Breast epithelium (tissue), 4 donors: Measurements from ENCODE around the gene SYT2. TPM values are rescaled to one million over a fixed set of nuclear protein-coding genes. Genes with fewer than 3 reads are reported as not detected.

Experiments used
- DNase-seq, 2 donors: peaks; one replicate each; pipeline ENCODE4 v3.0.0-alpha.2; 2019; ENCODE audit warnings: low spot score in 2 of 2
- H3K27ac ChIP-seq, 2 donors: fragments of 200-600 bp; sonication (generic) in 1 of 2; one replicate each; pipeline ENCODE4 v1.5.1; 2016 to 2019; ENCODE audit warnings: mild to moderate bottlenecking in 1 of 2
- H3K27me3 ChIP-seq, 2 donors: fragments of 200-600 bp; sonication (generic) in 1 of 2; one replicate each; pipeline versions ENCODE4 v1.5.1 to v1.6.0; 2017 to 2019; ENCODE audit warnings: control low read depth in 1 of 2, mild to moderate bottlenecking in 1 of 2
- H3K36me3 ChIP-seq: fragments of 200-600 bp; one replicate; pipeline ENCODE4 v1.5.1; 2019
- H3K4me1 ChIP-seq, 2 donors: fragments of 200-600 bp; sonication (generic); one replicate each; pipeline ENCODE4 v1.5.1; 2016 to 2019; ENCODE audit warnings: control low read depth in 1 of 2
- H3K4me3 ChIP-seq, 3 donors: fragments of 200-600 bp; sonication (generic); 1 replicate in 2 of 3; 2 replicates in 1 of 3; pipeline ENCODE4 v1.5.1; 2016 to 2019; ENCODE audit warnings: mild to moderate bottlenecking in 3 of 3, moderate library complexity in 2 of 3
- H3K9me3 ChIP-seq, 2 donors: fragments of 200-600 bp; sonication (generic) in 1 of 2; one replicate each; pipeline ENCODE4 v1.5.1; 2016 to 2019; ENCODE audit warnings: control low read depth in 1 of 2
- CTCF ChIP-seq, 3 donors: fragments of 450-650 bp; IDR thresholded peaks; one replicate each; pipeline ENCODE4 v1.5.1; 2016 to 2017; ENCODE audit warnings: antibody characterized with exemption in 3 of 3, mild to moderate bottlenecking in 3 of 3, moderate library complexity in 3 of 3
- POLR2A ChIP-seq: fragments of 450-650 bp; IDR thresholded peaks from one replicate; pipeline ENCODE4 v1.6.1; 2016; ENCODE audit warnings: antibody characterized with exemption, mild to moderate bottlenecking, moderate library complexity
- POLR2AphosphoS5 ChIP-seq, 3 donors: sonication (generic); formaldehyde crosslinking; IDR thresholded peaks; one replicate each; pipeline ENCODE4 v1.6.1; 2017; ENCODE audit warnings: antibody characterized with exemption in 3 of 3
- intact Hi-C: fragments of 100-400 bp; cut with DNase I; formaldehyde crosslinking; loops from one replicate; pipeline ENCODE4 v1.15.1; 2023; ENCODE audit warnings: low total_unique reads
- total RNA-seq, 3 donors: library from RNA; depleted of rRNA; stranded (reverse); fragments of >200 nt; gene quantifications; one replicate each; pipeline ENCODE4 v1.1.0, GENCODE V29; 2016

Gene SYT2
- total RNA-seq, 3 donors from 2014 or later: under 0.01 to 0.15 (median under 0.01) TPM

GRCh38 chr1:202580619-202581018 lies 129.6 kb downstream of the SYT2 start:
- H3K9me3 ChIP-seq: no peaks in the 10 kb centered on the region
- peaks cover 0 to 24% of the 10 kb centered on the region in 2 donors for H3K4me1 ChIP-seq
- intact Hi-C loops: loop anchor here (10.0 kb wide), 1 partner anchor 1924 kb away; no protein-coding TSS in a partner anchor
- DNase-seq: no peak
- no peaks in the 10 kb centered on the region for H3K27me3 ChIP-seq
- no peak overlapping the region for H3K4me3 ChIP-seq
- peak overlapping the region; percentile 44 to 78 for H3K27ac ChIP-seq
- TF ChIP-seq CTCF (IDR thresholded peaks at IDR 0.05): no peak
- no peak for TF ChIP-seq POLR2A
- no peak for TF ChIP-seq POLR2AphosphoS5 (IDR thresholded peaks at IDR 0.05)
- H3K36me3 ChIP-seq: no peaks in the 10 kb centered on the region

GRCh38 chr1:202579806-202580205 lies 130.4 kb downstream of the SYT2 start:
- DNase-seq: no peak

GRCh38 chr1:202578565-202578964 lies 131.7 kb downstream of the SYT2 start:
- TF ChIP-seq POLR2AphosphoS5 (IDR thresholded peaks at IDR 0.05) (peak in 2 of 3 donors; percentile 17 to 24), POLR2A (no peak), CTCF (IDR thresholded peaks at IDR 0.05) (no peak)
- intact Hi-C loops: no loop called here

More at GRCh38 chr1:202579806-202580205, 130.4 kb downstream of the SYT2 start:
- H3K27ac ChIP-seq: peak overlapping the region; percentile 27 to 78
- H3K9me3 ChIP-seq: no peaks in the 10 kb centered on the region
- H3K4me3 ChIP-seq: no peak overlapping the region
- no peaks in the 10 kb centered on the region for H3K27me3 ChIP-seq
- H3K36me3 ChIP-seq: no peaks in the 10 kb centered on the region
- peaks cover 0 to 24% of the 10 kb centered on the region in 2 donors for H3K4me1 ChIP-seq
- intact Hi-C loops: loop anchor here (10.0 kb wide), 1 partner anchor 1925 kb away; no protein-coding TSS in a partner anchor
- TF ChIP-seq POLR2AphosphoS5 (IDR thresholded peaks at IDR 0.05) (no peak), CTCF (IDR thresholded peaks at IDR 0.05) (no peak), POLR2A (no peak)

GRCh38 chr1:202578001-202578504 lies 132.2 kb downstream of the SYT2 start:
- Histone ChIP-seq H3K9me3 (no peaks in the 10 kb centered on the region), H3K36me3 (no peaks in the 10 kb centered on the region), H3K4me1 (peaks cover 0 to 24% of the 10 kb centered on the region in 2 donors), H3K4me3 (no peak overlapping the region), H3K27ac (peak overlapping the region; percentile 49 to 78), H3K27me3 (no peaks in the 10 kb centered on the region)
- no peak for DNase-seq
- TF ChIP-seq CTCF (IDR thresholded peaks at IDR 0.05) (no peak), POLR2AphosphoS5 (IDR thresholded peaks at IDR 0.05) (no peak), POLR2A (no peak)
- intact Hi-C loops: no loop called here

More at GRCh38 chr1:202578565-202578964, 131.7 kb downstream of the SYT2 start:
- no peaks in the 10 kb centered on the region for H3K36me3 ChIP-seq
- H3K4me1 ChIP-seq: peaks cover 0 to 24% of the 10 kb centered on the region in 2 donors
- no peaks in the 10 kb centered on the region for H3K9me3 ChIP-seq
- H3K27me3 ChIP-seq: no peaks in the 10 kb centered on the region
- H3K27ac ChIP-seq: peak overlapping the region; percentile 49 to 78
- H3K4me3 ChIP-seq: no peak overlapping the region
- no peak for DNase-seq

- peak overlapping the region; percentile 49 to 78 for H3K27ac ChIP-seq
- no peak overlapping the region for H3K4me3 ChIP-seq
- peaks cover 0 to 24% of the 10 kb centered on the region in 2 donors for H3K4me1 ChIP-seq
- no peaks in the 10 kb centered on the region for H3K36me3 ChIP-seq
- TF ChIP-seq POLR2A: no peak
- no peak for TF ChIP-seq CTCF (IDR thresholded peaks at IDR 0.05)
- intact Hi-C loops: no loop called here
- H3K27me3 ChIP-seq: no peaks in the 10 kb centered on the region
- no peaks in the 10 kb centered on the region for H3K9me3 ChIP-seq
- no peak for DNase-seq
These were observed 132.9 kb downstream of the SYT2 start for GRCh38 chr1:202577381-202577780.
